Activated naive CD4-positive, alpha-beta T cell treated with anti-CD3 and anti-CD28 coated beads for 36 hours (primary cell): ENCODE measurements around the gene PARK7. TPM values are rescaled to one million over a fixed set of nuclear protein-coding genes. Genes with fewer than 3 reads are reported as not detected.

Experiments used
- CTCF ChIA-PET: fragments of 350-600 bp; sonication (Branson Sonifier 250); formaldehyde crosslinking; loops from one replicate; lab custom pipeline; 2021; ENCODE audit warnings: antibody characterized with exemption; lab: Charles Lee
- DNase-seq: peaks from one replicate; pipeline ENCODE4 v3.0.0-alpha.2; 2020
- H3K27ac Mint-ChIP-seq: one replicate; pipeline ENCODE4 v1.8.0; 2021; ENCODE audit warnings: mild to moderate bottlenecking, mixed read lengths
- H3K27me3 Mint-ChIP-seq: one replicate; pipeline ENCODE4 v1.8.0; 2021; ENCODE audit warnings: low read depth, mixed read lengths
- H3K36me3 Mint-ChIP-seq: one replicate; pipeline ENCODE4 v1.8.0; 2021; ENCODE audit warnings: low read depth, mixed read lengths
- H3K4me1 Mint-ChIP-seq: one replicate; pipeline ENCODE4 v1.8.0; 2021; ENCODE audit warnings: low read depth, mixed read lengths
- H3K4me3 Mint-ChIP-seq: one replicate; pipeline ENCODE4 v1.8.0; 2021; ENCODE audit warnings: mild to moderate bottlenecking, moderate library complexity, mixed read lengths
- H3K9me3 Mint-ChIP-seq: one replicate; pipeline ENCODE4 v1.8.0; 2021; ENCODE audit warnings: mixed read lengths
- intact Hi-C: fragments of 100-400 bp; cut with micrococcal nuclease; formaldehyde crosslinking; loops from one replicate; pipeline ENCODE4 v1.15.1; 2023
- total RNA-seq, 2 experiments: library from RNA; stranded (reverse); gene quantifications; one replicate each; pipeline ENCODE4 v1.2.3, GENCODE V29; 2021

Gene PARK7
- total RNA-seq, 2 experiments from 2014 or later: 373 to 397 TPM

GRCh38 chr1:7929637-7930036 is 31.9 kb upstream of the PARK7 start:
- Mint-ChIP-seq H3K4me1 (peaks cover 21% of the 10 kb centered on the region), H3K4me3 (no peak overlapping the region), H3K27ac (no peak overlapping the region), H3K27me3 (peaks cover under 1% of the 10 kb centered on the region), H3K36me3 (peaks cover 8% of the 10 kb centered on the region), H3K9me3 (no peaks in the 10 kb centered on the region)
- CTCF ChIA-PET: interaction anchor here (0.7 kb wide), 1 partner anchor 13 kb away, joined by 5 read pairs; no protein-coding TSS in a partner anchor
- DNase-seq: no peak
- intact Hi-C loops: loop anchor here (1.0 kb wide), 1 partner anchor 12 kb away; no protein-coding TSS in a partner anchor

- Mint-ChIP-seq H3K27ac (peak overlapping the region; percentile 48), H3K27me3 (peaks cover 2% of the 10 kb centered on the region), H3K36me3 (peaks cover 12% of the 10 kb centered on the region), H3K4me1 (peaks cover 21% of the 10 kb centered on the region), H3K4me3 (peak overlapping the region; percentile 3), H3K9me3 (no peaks in the 10 kb centered on the region)
- intact Hi-C loops: loop anchor here (1.0 kb wide), 1 partner anchor 10 kb away; no protein-coding TSS in a partner anchor
- CTCF ChIA-PET: interaction anchor here (0.7 to 0.9 kb wide), 2 partner anchors 95 to 263 kb away, joined by 3 to 4 read pairs; partner anchors contain the start of gene ERRFI1
- DNase-seq: peak; percentile 37
These were observed 30.7 kb upstream of the PARK7 start for GRCh38 chr1:7930645-7931445.

DNA sequence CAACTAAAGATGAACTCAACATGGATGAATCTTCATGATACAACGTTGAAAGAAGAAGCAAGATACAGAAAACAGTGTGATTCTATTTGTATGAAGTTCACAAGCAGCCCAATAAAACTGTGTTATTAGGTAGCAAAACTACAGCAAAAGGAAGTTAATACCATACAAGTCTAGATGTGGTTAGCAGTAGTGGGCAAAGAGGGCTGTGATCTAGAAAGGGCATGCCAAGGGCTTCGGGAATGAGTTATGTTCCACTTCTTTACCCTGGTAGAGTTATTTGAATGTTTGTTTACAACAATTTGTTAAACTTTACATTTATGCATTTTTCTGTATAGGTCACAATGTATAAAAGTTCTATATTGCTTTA is 30.1 kb upstream of the PARK7 start:
- intact Hi-C loops: no loop called here
- peak overlapping the region; percentile 48 for H3K27ac Mint-ChIP-seq
- no peak overlapping the region for H3K4me3 Mint-ChIP-seq
- peaks cover 12% of the 10 kb centered on the region for H3K36me3 Mint-ChIP-seq
- CTCF ChIA-PET: interaction anchor here (0.7 to 0.9 kb wide), 3 partner anchors 45 to 263 kb away, joined by 3 to 4 read pairs (median 4); partner anchors contain the start of gene ERRFI1
- H3K27me3 Mint-ChIP-seq: peaks cover 2% of the 10 kb centered on the region
- no peak for DNase-seq
- peaks cover 21% of the 10 kb centered on the region for H3K4me1 Mint-ChIP-seq
- H3K9me3 Mint-ChIP-seq: no peaks in the 10 kb centered on the region

- CTCF ChIA-PET: interaction anchor here (0.6 kb wide), 1 partner anchor 752 kb away, joined by 3 read pairs; no protein-coding TSS in a partner anchor
- Mint-ChIP-seq H3K36me3 (peaks cover 12% of the 10 kb centered on the region), H3K4me1 (peaks cover 27% of the 10 kb centered on the region)
These were observed 28.9 kb upstream of the PARK7 start for GRCh38 chr1:7932524-7933138.

GRCh38 chr1:7938070-7938469 is 23.4 kb upstream of the PARK7 start:
- Mint-ChIP-seq H3K4me1 (peaks cover 44% of the 10 kb centered on the region), H3K9me3 (no peaks in the 10 kb centered on the region), H3K4me3 (no peak overlapping the region), H3K27me3 (peaks cover 14% of the 10 kb centered on the region), H3K27ac (no peak overlapping the region), H3K36me3 (peaks cover 13% of the 10 kb centered on the region)
- no peak for DNase-seq
- intact Hi-C loops: no loop called here
- CTCF ChIA-PET: interaction anchor here (0.6 to 1.0 kb wide), 2 partner anchors 11 to 66 kb away, joined by 3 to 6 read pairs; no protein-coding TSS in a partner anchor

More at GRCh38 chr1:7932524-7933138, 28.9 kb upstream of the PARK7 start:
- no peaks in the 10 kb centered on the region for H3K9me3 Mint-ChIP-seq
- H3K27me3 Mint-ChIP-seq: peaks cover 2% of the 10 kb centered on the region
- H3K27ac Mint-ChIP-seq: no peak overlapping the region
- H3K4me3 Mint-ChIP-seq: no peak overlapping the region
- intact Hi-C loops: no loop called here
- no peak for DNase-seq

DNA sequence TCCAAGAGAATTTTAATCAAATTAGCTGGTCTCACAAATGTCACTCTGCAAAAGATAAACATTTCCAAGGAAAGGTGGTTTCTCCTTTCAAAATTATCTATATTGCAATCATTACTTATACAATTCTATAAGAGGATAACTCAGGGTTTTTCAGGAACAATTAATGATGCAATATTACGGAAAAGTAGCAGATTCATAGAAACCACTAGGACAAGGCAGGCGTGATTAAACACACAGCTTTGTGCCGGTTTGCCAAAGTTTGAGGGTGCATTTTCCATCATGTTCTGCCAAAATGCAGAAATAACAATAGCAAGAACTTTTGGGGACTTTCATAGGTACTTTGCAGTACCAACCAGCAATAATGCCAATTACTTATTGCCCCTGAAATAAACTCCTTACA is 21.5 kb upstream of the PARK7 start:
- H3K27me3 Mint-ChIP-seq: peaks cover 13% of the 10 kb centered on the region
- intact Hi-C loops: loop anchor here (1.0 kb wide), 2 partner anchors 9 to 20 kb away; no protein-coding TSS in a partner anchor
- H3K9me3 Mint-ChIP-seq: no peaks in the 10 kb centered on the region
- no peak overlapping the region for H3K27ac Mint-ChIP-seq
- DNase-seq: no peak
- H3K4me3 Mint-ChIP-seq: peak overlapping the region; percentile 75
- peaks cover 50% of the 10 kb centered on the region for H3K4me1 Mint-ChIP-seq
- CTCF ChIA-PET: interaction anchor here (0.7 to 1.0 kb wide), 2 partner anchors 9 to 18 kb away, joined by 3 read pairs; no protein-coding TSS in a partner anchor
- peaks cover 4% of the 10 kb centered on the region for H3K36me3 Mint-ChIP-seq

- Mint-ChIP-seq H3K27ac (peak within 1 kb of the TSS; percentile 68), H3K4me1 (peaks cover 50% of the 10 kb centered on the region), H3K4me3 (peak within 1 kb of the TSS; percentile 75), H3K36me3 (peaks cover 2% of the 10 kb centered on the region), H3K27me3 (peaks cover 13% of the 10 kb centered on the region), H3K9me3 (no peaks in the 10 kb centered on the region)
- DNase-seq: peak; percentile 89
- intact Hi-C loops: loop anchor here (1.0 kb wide), 3 partner anchors 8 to 21 kb away; no protein-coding TSS in a partner anchor
- CTCF ChIA-PET: interaction anchor here (0.7 kb wide), 1 partner anchor 35 kb away, joined by 3 read pairs; no protein-coding TSS in a partner anchor
These were observed 20.6 kb upstream of the PARK7 start, which contains the start of gene TNFRSF9 for GRCh38 chr1:7940745-7941436. Gene TNFRSF9 (minus strand): TSS chr1:7940839. CDS start chr1:7939994, 845 bp downstream.

- Mint-ChIP-seq H3K4me1 (peaks cover 50% of the 10 kb centered on the region), H3K4me3 (peak overlapping the region; percentile 75), H3K27me3 (peaks cover 13% of the 10 kb centered on the region), H3K27ac (peak overlapping the region; percentile 68), H3K9me3 (no peaks in the 10 kb centered on the region), H3K36me3 (peaks cover 2% of the 10 kb centered on the region)
- CTCF ChIA-PET: no interaction called here
- intact Hi-C loops: loop anchor here (1.0 kb wide), 1 partner anchor 11 kb away; no protein-coding TSS in a partner anchor
- peak; percentile 18 for DNase-seq
These were observed 20.1 kb upstream of the PARK7 start for GRCh38 chr1:7941437-7941793.

- intact Hi-C loops: no loop called here
- DNase-seq: peak; percentile 60
- CTCF ChIA-PET: interaction anchor here (0.6 to 0.7 kb wide), 3 partner anchors 9 to 55 kb away, joined by 3 to 5 read pairs (median 4); no protein-coding TSS in a partner anchor
- Mint-ChIP-seq H3K27me3 (peaks cover 13% of the 10 kb centered on the region), H3K9me3 (no peaks in the 10 kb centered on the region), H3K36me3 (peaks cover 2% of the 10 kb centered on the region), H3K4me3 (peak overlapping the region; percentile 66), H3K27ac (peak overlapping the region; percentile 46), H3K4me1 (peaks cover 46% of the 10 kb centered on the region)
These were observed 19.1 kb upstream of the PARK7 start for GRCh38 chr1:7942214-7942921.

DNA sequence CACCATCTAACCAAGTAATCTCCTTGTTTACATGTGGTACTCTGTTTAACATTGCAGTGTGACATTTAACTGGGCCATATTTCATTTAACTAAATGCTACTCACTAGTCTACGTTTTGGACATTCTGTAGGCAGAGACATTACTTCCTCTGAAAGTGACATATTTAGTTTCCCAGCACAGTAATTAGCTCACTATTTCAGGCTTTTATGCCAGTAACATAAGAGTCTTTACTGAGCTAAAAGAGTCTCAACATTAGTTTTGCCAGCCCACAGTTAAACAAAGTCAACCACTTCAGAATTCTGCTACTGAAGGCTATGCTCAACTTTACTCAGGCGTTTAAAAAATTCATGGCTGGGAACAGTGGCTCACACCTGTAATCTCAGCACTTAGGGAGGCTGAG is 18.3 kb upstream of the PARK7 start:
- DNase-seq: no peak
- H3K36me3 Mint-ChIP-seq: peaks cover 1% of the 10 kb centered on the region
- H3K27ac Mint-ChIP-seq: peak overlapping the region; percentile 19
- CTCF ChIA-PET: interaction anchor here (0.7 kb wide), 1 partner anchor 13 kb away, joined by 5 read pairs; no protein-coding TSS in a partner anchor
- H3K27me3 Mint-ChIP-seq: peaks cover 13% of the 10 kb centered on the region
- peaks cover 41% of the 10 kb centered on the region for H3K4me1 Mint-ChIP-seq
- intact Hi-C loops: no loop called here
- H3K9me3 Mint-ChIP-seq: no peaks in the 10 kb centered on the region
- H3K4me3 Mint-ChIP-seq: no peak overlapping the region

- peak; percentile 57 for DNase-seq
- intact Hi-C loops: loop anchor here (1.0 to 5.0 kb wide), 4 partner anchors 9 to 203 kb away; partner anchors contain the start of gene TNFRSF9
- Mint-ChIP-seq H3K27me3 (no peaks in the 10 kb centered on the region), H3K4me3 (peak overlapping the region; percentile 15), H3K36me3 (no peaks in the 10 kb centered on the region), H3K4me1 (peaks cover 26% of the 10 kb centered on the region), H3K9me3 (no peaks in the 10 kb centered on the region), H3K27ac (peak overlapping the region; percentile 68)
- CTCF ChIA-PET: interaction anchor here (0.8 to 1.0 kb wide), 3 partner anchors 9 to 30 kb away, joined by 3 read pairs; no protein-coding TSS in a partner anchor
These were observed 12.6 kb upstream of the PARK7 start for GRCh38 chr1:7948960-7949359.
